ENCODE measurements around the gene SLC29A4. TPM values are rescaled to one million over a fixed set of nuclear protein-coding genes. Genes with fewer than 3 reads are reported as not detected.

SLC29A4 gene
- total and polyA plus RNA-seq, 2 of the 4 experiments (the other 2 are of a cell fraction), result 2.3 to 7.6 TPM

GRCh38 chr7:5322621-5323410 lies 40.1 kb downstream of the SLC29A4 start:
- 91% methylated on average over 20 of the region's 29 CpGs; no CpG with 5 or more reads in 1 of the 2 experiments for WGBS, 2 experiments (ENCODE audit: extremely low coverage in 2 of 2, insufficient read length in 1 of 2)
- no peak for DNase-seq
- peaks cover 64% of the 10 kb centered on the region for H3K36me3 ChIP-seq (ENCODE audit: control insufficient read depth, insufficient read depth, low read length)

More at GRCh38 chr7:5322621-5323410, 40.1 kb downstream of the SLC29A4 start:
- ChIA-PET POLR2A (ENCODE audit: unreplicated experiment) (no interaction called here), CTCF (no interaction called here)
- TF ChIP-seq RFX5 (IDR thresholded peaks at IDR 0.05; ENCODE audit: low read depth, low read length), result no peak
- no peak for TF ChIP-seq MAFK (IDR thresholded peaks at IDR 0.05; ENCODE audit: low read depth, low read length)
- no peak for TF ChIP-seq POLR2A (IDR thresholded peaks at IDR 0.05; ENCODE audit: low read depth, low read length)
- no peak for TF ChIP-seq NFE2L2 (IDR thresholded peaks at IDR 0.05; ENCODE audit: low read depth, low read length)
- no peak for TF ChIP-seq CTCF (conservative IDR thresholded peaks at IDR 0.05; ENCODE audit: low read depth, low read length)
- Histone ChIP-seq H3K23ac (ENCODE audit: low read depth, low read length) (no peak overlapping the region), H3K9ac (ENCODE audit: low read depth, low read length) (no peak overlapping the region), H3K79me1 (ENCODE audit: low read depth in 1 of 2, low read length in 2 of 2) (peaks cover 0 to 21% of the 10 kb centered on the region in 2 experiments; a peak in 3 of 4 replicates), H4K8ac (ENCODE audit: low read depth in 2 of 2, low read length in 2 of 2) (no peak overlapping the region), H3K14ac (replicated peaks; ENCODE audit: low read depth, low read length) (no peak overlapping the region), H2BK15ac (ENCODE audit: low read depth, low read length) (no peak overlapping the region), H3K4me2 (ENCODE audit: low read depth, low read length) (no peak overlapping the region), H3K4me1 (ENCODE audit: control insufficient read depth, insufficient read depth, low read length) (no peaks in the 10 kb centered on the region; the same call in 1 of the 2 replicates), H2AFZ (replicated peaks; ENCODE audit: low read length, poor library complexity) (no peak overlapping the region), H2BK120ac (ENCODE audit: low read depth, low read length) (no peak overlapping the region), H2AK9ac (replicated peaks; ENCODE audit: low read depth, low read length, poor library complexity) (no peak overlapping the region), H4K20me1 (ENCODE audit: insufficient read depth, low read length) (peaks cover 3% of the 10 kb centered on the region; the same call in 1 of the 2 replicates), H3K56ac (ENCODE audit: extremely low read depth, insufficient read depth, low read length) (no peak overlapping the region), H3K9me1 (ENCODE audit: insufficient read depth, low read length) (no peaks in the 10 kb centered on the region), H4K5ac (ENCODE audit: low read depth, low read length) (no peak overlapping the region), H4K91ac (ENCODE audit: insufficient read depth, low read depth, low read length) (no peak overlapping the region), H3K4me3 (ENCODE audit: insufficient read depth, low read depth, low read length) (no peak overlapping the region), H3K18ac (ENCODE audit: low read depth, low read length) (no peak overlapping the region), H3K4ac (ENCODE audit: low read depth, low read length) (no peak overlapping the region), H3K27ac (ENCODE audit: insufficient read depth, low read length) (no peak overlapping the region), H3K9me3 (ENCODE audit: control insufficient read depth, insufficient read depth, low read length) (peaks cover 10% of the 10 kb centered on the region), H2AK5ac (ENCODE audit: low read depth, low read length) (no peak overlapping the region), H3K27me3 (ENCODE audit: control insufficient read depth, insufficient read depth, low read length) (no peaks in the 10 kb centered on the region), H2BK20ac (ENCODE audit: low read depth, low read length) (no peak overlapping the region), H2BK5ac (ENCODE audit: low read depth, low read length, poor library complexity, severe bottlenecking) (no peak overlapping the region)
- BruUV-seq (replicated peaks), result no TSS peak
- no peak for ATAC-seq (ENCODE audit: low read depth)
- in situ Hi-C loops (cut with MboI; ENCODE audit: low sequenced_read_pairs), result no loop called here
- dilution Hi-C loops (cut with HindIII; ENCODE audit: low sequenced_read_pairs, unreplicated experiment), result no loop called here
- intact Hi-C loops (cut with micrococcal nuclease), result no loop called here
